HG03066 (cell line): Measurements from ENCODE around the gene PCNX4.

Source experiments
- ATAC-seq: cut with Tn5 transposase; IDR thresholded peaks from one replicate; pipeline ENCODE4 v1.9.1; 2021; ENCODE audit warnings: low read depth; ENCODE audit not compliant: unreplicated experiment

Gene PCNX4

GRCh38 chr14:60204104-60204842 lies 112.5 kb downstream of the PCNX4 start:
- peak; percentile 71 for ATAC-seq

GRCh38 chr14:60204843-60205774 lies 113.4 kb downstream of the PCNX4 start:
- peak; percentile 64 for ATAC-seq

- ATAC-seq: no peak
Measured at GRCh38 chr14:60206249-60206670, 114.5 kb downstream of the PCNX4 start.

- ATAC-seq: no peak
Measured at GRCh38 chr14:60206837-60207533, 115.3 kb downstream of the PCNX4 start.

- ATAC-seq: no peak
Measured at GRCh38 chr14:60210703-60211102, 119.0 kb downstream of the PCNX4 start.

GRCh38 chr14:60211153-60211552 lies 119.4 kb downstream of the PCNX4 start:
- no peak for ATAC-seq

- peak; percentile 91 for ATAC-seq
Measured at GRCh38 chr14:60212503-60213371, 121.0 kb downstream of the PCNX4 start.

GRCh38 chr14:60214003-60214402 lies 122.3 kb downstream of the PCNX4 start:
- ATAC-seq: no peak

- ATAC-seq: no peak
Measured at GRCh38 chr14:60214415-60215126, 122.8 kb downstream of the PCNX4 start.

GRCh38 chr14:60215127-60215444 lies 123.4 kb downstream of the PCNX4 start:
- ATAC-seq: no peak

GRCh38 chr14:60215520-60216420 lies 124.0 kb downstream of the PCNX4 start:
- no peak for ATAC-seq

GRCh38 chr14:60217713-60218112 lies 126.0 kb downstream of the PCNX4 start:
- no peak for ATAC-seq
